HepG2 (cell line): ENCODE data around the gene ZMYND8. TPM values are rescaled to one million over a fixed set of nuclear protein-coding genes. Genes with fewer than 3 reads are reported as not detected.

Experiments used
- ARID2 ChIP-seq: sonication (generic); formaldehyde crosslinking; IDR thresholded peaks from 2 replicates; pipeline ENCODE4 v1.8.1; 2022; ENCODE audit warnings: mild to moderate bottlenecking, missing genetic modification reagents, borderline replicate concordance
- ATF7 ChIP-seq, 2 experiments: fragments of 450-650 bp in 1 of 2; sonication (generic) in 1 of 2; formaldehyde crosslinking in 1 of 2; IDR thresholded peaks; 2 replicates each; pipeline versions ENCODE4 v1.4.0 to v1.6.1; 2016 to 2020; ENCODE audit warnings: antibody characterized with exemption in 1 of 2, mild to moderate bottlenecking in 1 of 2, missing genetic modification reagents in 1 of 2
- EP300 ChIP-seq, 3 experiments: sonication (generic) in 1 of 3; formaldehyde crosslinking in 1 of 3; IDR thresholded peaks; 2 replicates each; pipeline versions ENCODE4 v1.5.1 to v1.6.1; 2011 to 2020; ENCODE audit warnings: low read depth in 2 of 3, low read length in 2 of 3, borderline replicate concordance in 1 of 3, improper control_type of control experiment in 1 of 3, mild to moderate bottlenecking in 1 of 3, missing genetic modification reagents in 1 of 3, moderate library complexity in 1 of 3
- HNF4A ChIP-seq: sonication (generic); formaldehyde crosslinking; IDR thresholded peaks from 2 replicates; pipeline ENCODE4 v1.4.0; 2020; ENCODE audit warnings: missing genetic modification reagents
- HOXA3 ChIP-seq: sonication (generic); formaldehyde crosslinking; IDR thresholded peaks from 2 replicates; pipeline ENCODE4 v1.5.0; 2020; ENCODE audit warnings: missing genetic modification reagents
- MIER2 ChIP-seq: IDR thresholded peaks from 2 replicates; pipeline ENCODE4 v1.6.1; 2016; ENCODE audit warnings: missing biosample characterization, missing genetic modification reagents
- NR2F2 ChIP-seq: IDR thresholded peaks from 2 replicates; pipeline ENCODE4 v1.6.1; 2012; ENCODE audit warnings: low read depth, inconsistent platforms, borderline replicate concordance
- PCBP1 ChIP-seq: fragments of 200-400 bp; formaldehyde crosslinking; IDR thresholded peaks from 2 replicates; pipeline ENCODE4 v1.6.1; 2017; ENCODE audit warnings: mild to moderate bottlenecking, low read depth, low read length, borderline replicate concordance
- SETDB1 ChIP-seq: sonication (generic); formaldehyde crosslinking; IDR thresholded peaks from 2 replicates; pipeline ENCODE4 v1.5.1; 2020; ENCODE audit warnings: missing genetic modification reagents, mild to moderate bottlenecking, borderline replicate concordance
- SIN3B ChIP-seq: fragments of 150-350 bp; IDR thresholded peaks from 2 replicates; pipeline ENCODE4 v1.6.1; 2014; ENCODE audit warnings: low read length
- TBX2 ChIP-seq: sonication (generic); formaldehyde crosslinking; IDR thresholded peaks from 2 replicates; pipeline ENCODE4 v1.5.0; 2020; ENCODE audit warnings: missing genetic modification reagents, mild to moderate bottlenecking, borderline replicate concordance
- TCF12 ChIP-seq, 2 experiments: fragments of 450-650 bp in 1 of 2; sonication (generic) in 1 of 2; formaldehyde crosslinking in 1 of 2; IDR thresholded peaks; 2 replicates each; pipeline versions ENCODE4 v1.6.1 to v1.8.0; 2017 to 2022; ENCODE audit warnings: antibody characterized with exemption in 1 of 2, mild to moderate bottlenecking in 1 of 2, missing genetic modification reagents in 1 of 2, moderate library complexity in 1 of 2
- ZNF543 ChIP-seq: sonication (generic); formaldehyde crosslinking; IDR thresholded peaks from 2 replicates; pipeline ENCODE4 v1.4.0; 2020; ENCODE audit warnings: mild to moderate bottlenecking, missing genetic modification reagents
- ZNF598 ChIP-seq: sonication (generic); formaldehyde crosslinking; IDR thresholded peaks from 2 replicates; pipeline ENCODE4 v1.5.1; 2020; ENCODE audit warnings: mild to moderate bottlenecking, missing genetic modification reagents, borderline replicate concordance
- ZNF772 ChIP-seq: sonication (generic); formaldehyde crosslinking; IDR thresholded peaks from 2 replicates; pipeline ENCODE4 v1.5.0; 2020; ENCODE audit warnings: mild to moderate bottlenecking, missing genetic modification reagents
- polyA plus RNA-seq, 8 experiments: library from polyadenylated mRNA; depleted of rRNA in 3 of 8; stranded (reverse) in 7 of 8; unstranded in 1 of 8; fragments of >200 nt; fragmentation: Illumina TruSeq in 4 of 8; extraction: Trizol in 4 of 8; gene quantifications; 2 replicates each; pipeline versions ENCODE4 v1.2.1 to v1.2.3, GENCODE V29; 2011 to 2016; ENCODE audit warnings: low read depth in 4 of 8, missing spikeins in 1 of 8, mixed read lengths in 1 of 8; ENCODE audit not compliant: insufficient read depth in 1 of 8
- total RNA-seq, 5 experiments: library from RNA; depleted of rRNA; stranded (reverse); fragments of >200 nt; fragmentation: Illumina TruSeq; extraction: Trizol; gene quantifications; 2 replicates each; pipeline ENCODE4 v1.2.3, GENCODE V29; 2016; ENCODE audit warnings: low read depth in 1 of 5
- TF ChIP-seq, protein P1 (sequence below): sonication (generic); formaldehyde crosslinking; IDR thresholded peaks from 2 replicates; pipeline ENCODE4 v1.8.0; 2022; ENCODE audit warnings: mild to moderate bottlenecking, missing genetic modification reagents
- TF ChIP-seq, protein P2 (sequence below): sonication (generic); formaldehyde crosslinking; IDR thresholded peaks from 2 replicates; pipeline ENCODE4 v1.4.0; 2020; ENCODE audit warnings: mild to moderate bottlenecking, missing genetic modification reagents
- TF ChIP-seq, protein P3 (sequence below): sonication (generic); formaldehyde crosslinking; IDR thresholded peaks from 2 replicates; pipeline ENCODE4 v1.5.1; 2020; ENCODE audit warnings: mild to moderate bottlenecking, moderate library complexity, missing genetic modification reagents
- TF ChIP-seq, protein P4 (sequence below): sonication (generic); formaldehyde crosslinking; IDR thresholded peaks from 2 replicates; pipeline ENCODE4 v1.4.0; 2020; ENCODE audit warnings: missing genetic modification reagents
- TF ChIP-seq, protein P5 (sequence below): IDR thresholded peaks from 2 replicates; pipeline ENCODE4 v1.6.1; 2012; ENCODE audit warnings: inconsistent platforms
- TF ChIP-seq, protein P6 (sequence below): sonication (generic); formaldehyde crosslinking; IDR thresholded peaks from 2 replicates; pipeline ENCODE4 v1.4.0; 2020; ENCODE audit warnings: mild to moderate bottlenecking, low read depth, missing genetic modification reagents

ZMYND8 gene
- total and polyA plus RNA-seq, 2 of the 13 experiments (the other 11 are each of a cell fraction or from before 2014, with no cell fraction given) = 53.9 to 84.7 TPM

DNA sequence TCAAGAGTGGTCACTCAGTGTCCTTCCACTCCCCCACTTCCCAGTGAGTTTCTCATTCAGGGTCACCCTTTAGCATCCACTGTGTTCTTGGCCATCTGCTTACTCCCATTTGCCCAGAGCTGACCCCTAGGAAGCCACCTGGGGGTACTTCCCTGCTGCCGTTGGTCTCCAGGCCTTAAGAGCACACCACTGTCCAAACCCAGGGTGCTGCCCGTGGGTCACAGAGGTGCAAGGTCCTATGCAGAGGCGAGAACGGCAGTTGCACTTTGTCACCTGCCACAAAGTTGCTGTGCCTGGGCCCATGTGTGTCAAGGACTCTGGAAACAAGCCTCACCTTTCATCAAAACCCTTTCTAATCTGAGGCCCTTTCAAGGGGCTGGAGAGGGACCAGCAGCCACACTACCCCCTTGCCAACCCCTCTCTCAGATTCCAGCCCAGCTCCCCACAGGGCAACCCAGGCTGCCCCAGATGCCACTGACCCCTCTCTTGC is 191.1 kb downstream of the ZMYND8 start (continued):
- TF ChIP-seq EP300 (IDR thresholded peaks at IDR 0.05; ENCODE audit: low read depth in 2 of 2, low read length in 2 of 2) (0 out of 4 replicates have a peak, but pooled peaks of 1 of the 2 experiments have one; percentile 58), EP300 (CRISPR knock-in tag; IDR thresholded peaks at IDR 0.05; ENCODE audit: borderline replicate concordance) (no peak), HNF4A (CRISPR knock-in tag) (peak; percentile 98), SIN3B (no peak), TCF12 (IDR thresholded peaks at IDR 0.05) (no peak), TCF12 (CRISPR knock-in tag; IDR thresholded peaks at IDR 0.05) (no peak), MIER2 (CRISPR knock-in tag) (peak; percentile 79), ZNF598 (CRISPR knock-in tag) (no peak), TBX2 (CRISPR knock-in tag) (peak; percentile 99), ATF7 (IDR thresholded peaks at IDR 0.05) (no peak), ATF7 (CRISPR knock-in tag; IDR thresholded peaks at IDR 0.05) (0 out of 2 replicates have a peak, but pooled peaks have one; percentile 37), NR2F2 (peak; percentile 58), HOXA3 (CRISPR knock-in tag) (peak; percentile 79), PCBP1 (no peak), ZNF772 (peak; percentile 75; the same call in 1 of the 2 replicates), SETDB1 (0 out of 2 replicates have a peak, but pooled peaks have one; percentile 55), ZNF543 (peak; percentile 49; the same call in 1 of the 2 replicates), ARID2 (CRISPR knock-in tag) (no peak)
- TF ChIP-seq, protein P1, sequence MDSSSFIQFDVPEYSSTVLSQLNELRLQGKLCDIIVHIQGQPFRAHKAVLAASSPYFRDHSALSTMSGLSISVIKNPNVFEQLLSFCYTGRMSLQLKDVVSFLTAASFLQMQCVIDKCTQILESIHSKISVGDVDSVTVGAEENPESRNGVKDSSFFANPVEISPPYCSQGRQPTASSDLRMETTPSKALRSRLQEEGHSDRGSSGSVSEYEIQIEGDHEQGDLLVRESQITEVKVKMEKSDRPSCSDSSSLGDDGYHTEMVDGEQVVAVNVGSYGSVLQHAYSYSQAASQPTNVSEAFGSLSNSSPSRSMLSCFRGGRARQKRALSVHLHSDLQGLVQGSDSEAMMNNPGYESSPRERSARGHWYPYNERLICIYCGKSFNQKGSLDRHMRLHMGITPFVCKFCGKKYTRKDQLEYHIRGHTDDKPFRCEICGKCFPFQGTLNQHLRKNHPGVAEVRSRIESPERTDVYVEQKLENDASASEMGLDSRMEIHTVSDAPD = 0 out of 2 replicates have a peak, but pooled peaks have one; percentile 48
- TF ChIP-seq, protein P2, sequence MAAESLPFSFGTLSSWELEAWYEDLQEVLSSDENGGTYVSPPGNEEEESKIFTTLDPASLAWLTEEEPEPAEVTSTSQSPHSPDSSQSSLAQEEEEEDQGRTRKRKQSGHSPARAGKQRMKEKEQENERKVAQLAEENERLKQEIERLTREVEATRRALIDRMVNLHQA (CRISPR knock-in tag) = no peak
- TF ChIP-seq, protein P3, sequence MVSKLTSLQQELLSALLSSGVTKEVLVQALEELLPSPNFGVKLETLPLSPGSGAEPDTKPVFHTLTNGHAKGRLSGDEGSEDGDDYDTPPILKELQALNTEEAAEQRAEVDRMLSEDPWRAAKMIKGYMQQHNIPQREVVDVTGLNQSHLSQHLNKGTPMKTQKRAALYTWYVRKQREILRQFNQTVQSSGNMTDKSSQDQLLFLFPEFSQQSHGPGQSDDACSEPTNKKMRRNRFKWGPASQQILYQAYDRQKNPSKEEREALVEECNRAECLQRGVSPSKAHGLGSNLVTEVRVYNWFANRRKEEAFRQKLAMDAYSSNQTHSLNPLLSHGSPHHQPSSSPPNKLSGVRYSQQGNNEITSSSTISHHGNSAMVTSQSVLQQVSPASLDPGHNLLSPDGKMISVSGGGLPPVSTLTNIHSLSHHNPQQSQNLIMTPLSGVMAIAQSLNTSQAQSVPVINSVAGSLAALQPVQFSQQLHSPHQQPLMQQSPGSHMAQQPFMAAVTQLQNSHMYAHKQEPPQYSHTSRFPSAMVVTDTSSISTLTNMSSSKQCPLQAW (CRISPR knock-in tag) = peak; percentile 50; the same call in 1 of the 2 replicates
- TF ChIP-seq, protein P4, sequence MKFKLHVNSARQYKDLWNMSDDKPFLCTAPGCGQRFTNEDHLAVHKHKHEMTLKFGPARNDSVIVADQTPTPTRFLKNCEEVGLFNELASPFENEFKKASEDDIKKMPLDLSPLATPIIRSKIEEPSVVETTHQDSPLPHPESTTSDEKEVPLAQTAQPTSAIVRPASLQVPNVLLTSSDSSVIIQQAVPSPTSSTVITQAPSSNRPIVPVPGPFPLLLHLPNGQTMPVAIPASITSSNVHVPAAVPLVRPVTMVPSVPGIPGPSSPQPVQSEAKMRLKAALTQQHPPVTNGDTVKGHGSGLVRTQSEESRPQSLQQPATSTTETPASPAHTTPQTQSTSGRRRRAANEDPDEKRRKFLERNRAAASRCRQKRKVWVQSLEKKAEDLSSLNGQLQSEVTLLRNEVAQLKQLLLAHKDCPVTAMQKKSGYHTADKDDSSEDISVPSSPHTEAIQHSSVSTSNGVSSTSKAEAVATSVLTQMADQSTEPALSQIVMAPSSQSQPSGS = peak; percentile 45; the same call in 1 of the 2 replicates
- TF ChIP-seq, protein P5, sequence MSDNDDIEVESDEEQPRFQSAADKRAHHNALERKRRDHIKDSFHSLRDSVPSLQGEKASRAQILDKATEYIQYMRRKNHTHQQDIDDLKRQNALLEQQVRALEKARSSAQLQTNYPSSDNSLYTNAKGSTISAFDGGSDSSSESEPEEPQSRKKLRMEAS = peak; percentile 67
- TF ChIP-seq, protein P6, sequence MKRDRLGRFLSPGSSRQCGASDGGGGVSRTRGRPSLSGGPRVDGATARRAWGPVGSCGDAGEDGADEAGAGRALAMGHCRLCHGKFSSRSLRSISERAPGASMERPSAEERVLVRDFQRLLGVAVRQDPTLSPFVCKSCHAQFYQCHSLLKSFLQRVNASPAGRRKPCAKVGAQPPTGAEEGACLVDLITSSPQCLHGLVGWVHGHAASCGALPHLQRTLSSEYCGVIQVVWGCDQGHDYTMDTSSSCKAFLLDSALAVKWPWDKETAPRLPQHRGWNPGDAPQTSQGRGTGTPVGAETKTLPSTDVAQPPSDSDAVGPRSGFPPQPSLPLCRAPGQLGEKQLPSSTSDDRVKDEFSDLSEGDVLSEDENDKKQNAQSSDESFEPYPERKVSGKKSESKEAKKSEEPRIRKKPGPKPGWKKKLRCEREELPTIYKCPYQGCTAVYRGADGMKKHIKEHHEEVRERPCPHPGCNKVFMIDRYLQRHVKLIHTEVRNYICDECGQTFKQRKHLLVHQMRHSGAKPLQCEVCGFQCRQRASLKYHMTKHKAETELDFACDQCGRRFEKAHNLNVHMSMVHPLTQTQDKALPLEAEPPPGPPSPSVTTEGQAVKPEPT (CRISPR knock-in tag) = 0 out of 2 replicates have a peak, but pooled peaks have one; percentile 68
